H1 (cell line): ENCODE data around the gene ZNF133. TPM values are rescaled to one million over a fixed set of nuclear protein-coding genes. Genes with fewer than 3 reads are reported as not detected.

Experiments
- CTCF ChIA-PET: fragments of 300-600 bp; sonication (Branson Sonifier 250); formaldehyde crosslinking; loops from one replicate; lab custom pipeline; 2021; ENCODE audit not compliant: partially characterized antibody; lab: Charles Lee
- POLR2A ChIA-PET: fragments of 300-600 bp; sonication (Branson Sonifier 250); formaldehyde crosslinking; loops from one replicate; lab custom pipeline; 2021; ENCODE audit warnings: inconsistent platforms; ENCODE audit not compliant: partially characterized antibody; lab: Charles Lee
- DNase-seq, 2 experiments: peaks; one replicate each; pipeline versions ENCODE4 v3.0.0 to v3.0.0-alpha.2; 2010 to 2022; ENCODE audit warnings: low spot score in 2 of 2, low read depth in 1 of 2, mixed read lengths in 1 of 2
- FAIRE-seq: peaks from 2 replicates; lab custom pipeline; 2011; peaks lifted over from hg19 to GRCh38; lab: Jason Lieb, UNC
- H2AFZ ChIP-seq: 2 replicates; pipeline ENCODE4 v1.8.1; 2012; ENCODE audit warnings: low read length, inconsistent platforms
- H2AK5ac ChIP-seq: 2 replicates; pipeline ENCODE4 v1.6.1; 2013; ENCODE audit warnings: low read depth, low read length
- H2BK120ac ChIP-seq: replicated peaks from 2 replicates; pipeline ENCODE3; 2013; ENCODE audit warnings: low read depth, low read length, inconsistent platforms
- H2BK12ac ChIP-seq: 2 replicates; pipeline ENCODE4 v1.6.1; 2013; ENCODE audit warnings: low read depth, low read length
- H2BK15ac ChIP-seq: 2 replicates; pipeline ENCODE4 v1.6.1; 2013; ENCODE audit warnings: low read length
- H2BK20ac ChIP-seq: 2 replicates; pipeline ENCODE4 v1.6.1; 2013; ENCODE audit warnings: low read length
- H2BK5ac ChIP-seq: 2 replicates; pipeline ENCODE4 v1.6.1; 2013; ENCODE audit warnings: low read depth, low read length
- H3K14ac ChIP-seq: 2 replicates; pipeline ENCODE4 v1.6.1; 2013; ENCODE audit warnings: inconsistent platforms; ENCODE audit not compliant: insufficient read length
- H3K18ac ChIP-seq: 2 replicates; pipeline ENCODE4 v1.6.1; 2013; ENCODE audit warnings: low read length; ENCODE audit errors: extremely low read depth
- H3K23ac ChIP-seq: 2 replicates; pipeline ENCODE4 v1.6.1; 2013; ENCODE audit warnings: inconsistent platforms; ENCODE audit not compliant: insufficient read length
- H3K23me2 ChIP-seq: 2 replicates; pipeline ENCODE4 v1.6.1; 2013; ENCODE audit warnings: low read depth, low read length
- H3K27ac ChIP-seq: 2 replicates; pipeline ENCODE4 v1.6.1; 2011; ENCODE audit warnings: low read depth, low read length, inconsistent platforms
- H3K27me3 ChIP-seq, 4 experiments: replicated peaks in 1 of 4; 1 replicate in 1 of 4; 2 replicates in 3 of 4; pipeline versions ENCODE4 v1.6.1 to v1.8.1; 2011 to 2013; ENCODE audit warnings: low read length in 3 of 4, mild to moderate bottlenecking in 3 of 4, inconsistent platforms in 2 of 4, mixed read lengths in 2 of 4, moderate library complexity in 1 of 4; ENCODE audit not compliant: control insufficient read depth in 3 of 4, insufficient read depth in 3 of 4; ENCODE audit errors: extremely low read depth in 1 of 4
- H3K36me3 ChIP-seq, 4 experiments: 2 replicates each; pipeline versions ENCODE4 v1.6.1 to v1.8.1; 2011 to 2013; ENCODE audit warnings: mild to moderate bottlenecking in 4 of 4, low read length in 3 of 4, moderate library complexity in 2 of 4, control low read depth in 1 of 4, inconsistent platforms in 1 of 4; ENCODE audit not compliant: insufficient read depth in 4 of 4, control insufficient read depth in 2 of 4
- H3K4ac ChIP-seq: replicated peaks from 2 replicates; pipeline ENCODE3; 2013; ENCODE audit warnings: low read length, low read depth, mixed read lengths, inconsistent platforms; ENCODE audit not compliant: insufficient read length
- H3K4me1 ChIP-seq, 4 experiments: replicated peaks in 1 of 4; 1 replicate in 1 of 4; 2 replicates in 3 of 4; pipeline versions ENCODE4 v1.6.1 to v1.8.1; 2011 to 2013; ENCODE audit warnings: low read length in 3 of 4, inconsistent platforms in 2 of 4, mixed read lengths in 1 of 4; ENCODE audit not compliant: insufficient read depth in 4 of 4, control insufficient read depth in 3 of 4
- H3K4me2 ChIP-seq, 2 experiments: 2 replicates each; pipeline versions ENCODE4 v1.6.1 to v1.8.1; 2011 to 2013; ENCODE audit warnings: low read depth in 2 of 2, low read length in 2 of 2, control low read depth in 1 of 2, inconsistent platforms in 1 of 2, mild to moderate bottlenecking in 1 of 2; ENCODE audit not compliant: insufficient read depth in 1 of 2
- H3K4me3 ChIP-seq, 4 experiments: fragments of 200-600, 300-600 bp in 1 of 4; sonication (generic), shearing (Covaris generic), sonication (Bioruptor Twin) in 1 of 4; 2 replicates each; pipeline versions ENCODE4 v1.5.1 to v1.8.1; 2011 to 2016; ENCODE audit warnings: low read length in 4 of 4, low read depth in 3 of 4, control low read depth in 2 of 4, inconsistent platforms in 2 of 4, mild to moderate bottlenecking in 2 of 4, mixed read lengths in 1 of 4, moderate library complexity in 1 of 4; ENCODE audit not compliant: insufficient read depth in 2 of 4; ENCODE audit errors: extremely low read depth in 1 of 4
- H3K56ac ChIP-seq: replicated peaks from 2 replicates; pipeline ENCODE3; 2013; ENCODE audit warnings: low read depth, mild to moderate bottlenecking, mixed read lengths, low read length, inconsistent platforms; ENCODE audit not compliant: insufficient read length
- H3K79me1 ChIP-seq: 2 replicates; pipeline ENCODE4 v1.6.1; 2013; ENCODE audit warnings: low read depth, low read length, control low read depth
- H3K79me2 ChIP-seq, 2 experiments: 2 replicates each; pipeline versions ENCODE4 v1.6.1 to v1.8.1; 2012 to 2013; ENCODE audit warnings: low read length in 2 of 2, mild to moderate bottlenecking in 2 of 2, inconsistent platforms in 1 of 2; ENCODE audit not compliant: insufficient read depth in 2 of 2, control insufficient read depth in 1 of 2
- H3K9ac ChIP-seq, 4 experiments: replicated peaks in 1 of 4; 1 replicate in 1 of 4; 2 replicates in 3 of 4; pipeline versions ENCODE4 v1.6.1 to v1.8.1; 2011 to 2013; ENCODE audit warnings: low read depth in 3 of 4, low read length in 3 of 4, control low read depth in 2 of 4, mild to moderate bottlenecking in 2 of 4, moderate library complexity in 2 of 4, inconsistent platforms in 1 of 4; ENCODE audit errors: extremely low read depth in 1 of 4
- H3K9me3 ChIP-seq, 2 experiments: 2 replicates each; pipeline versions ENCODE4 v1.6.1 to v1.8.1; 2012 to 2013; ENCODE audit warnings: mild to moderate bottlenecking in 2 of 2, moderate library complexity in 2 of 2, control low read depth in 1 of 2, inconsistent platforms in 1 of 2, low read depth in 1 of 2, low read length in 1 of 2, mixed read lengths in 1 of 2; ENCODE audit not compliant: insufficient read depth in 2 of 2
- H4K20me1 ChIP-seq, 2 experiments: replicated peaks in 1 of 2; 2 replicates each; pipeline versions ENCODE3 to v1.8.1; 2011 to 2013; ENCODE audit warnings: inconsistent platforms in 2 of 2, low read length in 2 of 2, mild to moderate bottlenecking in 1 of 2; ENCODE audit not compliant: insufficient read depth in 2 of 2, control insufficient read depth in 1 of 2
- H4K5ac ChIP-seq: 2 replicates; pipeline ENCODE4 v1.6.1; 2013; ENCODE audit warnings: low read length, low read depth, mixed read lengths, inconsistent platforms; ENCODE audit not compliant: insufficient read length
- H4K8ac ChIP-seq: 2 replicates; pipeline ENCODE4 v1.8.0; 2013; ENCODE audit warnings: mild to moderate bottlenecking, moderate library complexity, low read length, inconsistent platforms; ENCODE audit not compliant: insufficient read depth; ENCODE audit errors: extremely low read depth
- H4K91ac ChIP-seq: replicated peaks from 2 replicates; pipeline ENCODE3; 2013; ENCODE audit warnings: low read length, mixed read lengths, inconsistent platforms; ENCODE audit not compliant: insufficient read length
- CHD2 ChIP-seq: IDR thresholded peaks from 2 replicates; pipeline ENCODE4 v1.6.1; 2012; ENCODE audit warnings: low read length, improper control_type of control experiment
- POLR2AphosphoS5 ChIP-seq: IDR thresholded peaks from 2 replicates; pipeline ENCODE4 v1.6.1; 2011; ENCODE audit warnings: low read depth, low read length
- WGBS, 2 experiments: shearing (Covaris generic) in 1 of 2; methylation state at CpG; one replicate each; pipeline versions ENCODE4 v1.1.6 to v1.1.7; 2013 to 2015; ENCODE audit warnings: low lambda C conversion rate in 2 of 2, mixed read lengths in 2 of 2, inconsistent platforms in 1 of 2, low coverage in 1 of 2, missing lambda C conversion rate in 1 of 2; ENCODE audit not compliant: insufficient replicate concordance in 2 of 2, insufficient coverage in 1 of 2, insufficient read length in 1 of 2; ENCODE audit errors: extremely low coverage in 1 of 2, missing lambda C conversion rate in 1 of 2; 5-methylcytosine and 5-hydroxymethylcytosine counted together
- polyA plus RNA-seq, 7 experiments: library from polyadenylated mRNA; depleted of rRNA in 3 of 7; stranded (reverse) in 5 of 7; unstranded in 2 of 7; fragments of >200 nt in 5 of 7; fragments of 200-250 nt in 2 of 7; gene quantifications; 1 replicate in 5 of 7; 2 replicates in 1 of 7; 4 replicates in 1 of 7; pipeline versions ENCODE4 v1.2.1 to v1.2.3, GENCODE V29; 2011 to 2013; ENCODE audit warnings: missing spikeins in 2 of 7, mixed read lengths in 2 of 7
- small RNA-seq: library from polyadenylated mRNA; stranded (forward); fragments of <200 nt; extraction: miRNeasy Mini kit (QIAGEN cat#:217004); gene quantifications from one replicate; pipeline ENCODE3, GENCODE V24; 2013; ENCODE audit not compliant: insufficient read depth
- total RNA-seq: library from RNA; stranded (reverse); fragmentation: NEBNext Ultra II Directional; extraction: Animal tissue kit (Norgen Biotek cat#: 25700); gene quantifications from 2 replicates; pipeline ENCODE4 v1.2.1, GENCODE V29; 2021

Gene ZNF133
- total and polyA plus RNA-seq, 2 of the 8 experiments (the other 6 are each of a cell fraction or from before 2014, with no cell fraction given), result 12.1 to 15.8 TPM

DNA sequence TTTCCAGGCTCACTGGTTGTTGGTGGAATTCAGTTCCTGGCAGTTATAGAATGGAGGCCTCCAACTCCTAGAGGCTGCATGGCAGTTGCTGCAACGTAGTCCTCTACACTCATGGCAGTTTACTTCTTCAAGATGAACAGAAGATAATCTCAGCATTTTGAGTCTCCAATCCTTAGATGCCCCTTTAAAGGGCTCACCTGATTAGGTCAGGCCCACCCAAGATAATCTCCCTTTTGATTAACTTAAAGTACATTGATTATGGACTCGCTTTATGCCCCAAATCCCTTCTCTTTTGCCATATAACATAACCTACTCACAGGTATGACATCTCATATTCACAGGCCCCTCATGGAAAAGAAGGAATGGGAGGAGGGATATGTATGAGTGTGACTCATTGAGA lies 76.4 kb downstream of the ZNF133 start:
- TF ChIP-seq CHD2 (no peak), POLR2AphosphoS5 (no peak)
- no peak overlapping the region for H3K14ac ChIP-seq
- H3K4me3 ChIP-seq, result no peak overlapping the region
- H3K18ac ChIP-seq, result no peak overlapping the region
- POLR2A ChIA-PET, result no interaction called here
- H2AFZ ChIP-seq, result no peak overlapping the region
- no peak overlapping the region for H3K4me2 ChIP-seq
- no peak overlapping the region for H2BK5ac ChIP-seq
- H3K56ac ChIP-seq, result no peak overlapping the region
- CTCF ChIA-PET, result interaction anchor here (0.8 kb wide), 1 partner anchor 19 kb away, joined by 3 read pairs; no protein-coding TSS in a partner anchor
- DNase-seq (no peak), FAIRE-seq (no peak)
- H2BK20ac ChIP-seq, result no peak overlapping the region
- H3K23me2 ChIP-seq, result no peaks in the 10 kb centered on the region
- no peak overlapping the region for H4K91ac ChIP-seq
- no peaks in the 10 kb centered on the region for H3K36me3 ChIP-seq
- H4K8ac ChIP-seq, result no peak overlapping the region
- H4K5ac ChIP-seq, result no peak overlapping the region
- H3K4ac ChIP-seq, result no peak overlapping the region
- no peaks in the 10 kb centered on the region for H3K9me3 ChIP-seq
- no peak overlapping the region for H3K23ac ChIP-seq
- H2BK120ac ChIP-seq, result no peak overlapping the region
- no peak overlapping the region for H3K9ac ChIP-seq
- no peaks in the 10 kb centered on the region for H3K79me2 ChIP-seq
- H3K27ac ChIP-seq, result no peak overlapping the region
- H3K79me1 ChIP-seq, result no peaks in the 10 kb centered on the region
- no peak overlapping the region for H2AK5ac ChIP-seq
- no peak overlapping the region for H2BK12ac ChIP-seq
- no peaks in the 10 kb centered on the region for H4K20me1 ChIP-seq
- no peaks in the 10 kb centered on the region for H3K4me1 ChIP-seq
- H3K27me3 ChIP-seq, result no peaks in the 10 kb centered on the region
- WGBS, 2 experiments, result 86% methylated on average over 2 of the region's 2 CpGs; no CpG with 5 or more reads in 1 of the 2 experiments
- no peak overlapping the region for H2BK15ac ChIP-seq

Small RNAs within 50 kb of the gene (small RNA-seq; reads per million reads assigned to genes)
- gene RN7SL14P (not detected), gene RNU2-56P (not detected)

Other genes with a start within 250 kb of the ZNF133 start
- gene OVOL2, start 230.6 kb upstream of the ZNF133 start, total RNA-seq, result 11.4 TPM in 2 replicates
- gene OVOL2, start 230.6 kb upstream of the ZNF133 start, polyA plus RNA-seq (2011; rRNA removed), result 11.0 and 15.1 TPM in 2 replicates
- 25.9 and 29.3 TPM in 2 replicates for gene KAT14, start 150.7 kb upstream of the ZNF133 start, total RNA-seq
- gene KAT14, start 150.7 kb upstream of the ZNF133 start, polyA plus RNA-seq (2011; rRNA removed), result 12.1 and 17.3 TPM in 2 replicates
- gene PET117, start 150.7 kb upstream of the ZNF133 start, total RNA-seq, result 23.8 and 26.5 TPM in 2 replicates
- 6.5 and 9.1 TPM in 2 replicates for gene PET117, start 150.7 kb upstream of the ZNF133 start, polyA plus RNA-seq (2011; rRNA removed)
- 9.7 and 9.9 TPM in 2 replicates for gene DZANK1, start 178.5 kb downstream of the ZNF133 start, total RNA-seq
- gene DZANK1, start 178.5 kb downstream of the ZNF133 start, polyA plus RNA-seq (2011; rRNA removed), result 4.9 and 8.0 TPM in 2 replicates
- gene POLR3F, start 178.9 kb downstream of the ZNF133 start, total RNA-seq, result 12.6 and 14.0 TPM in 2 replicates
- 2.8 and 5.7 TPM in 2 replicates for gene POLR3F, start 178.9 kb downstream of the ZNF133 start, polyA plus RNA-seq (2011; rRNA removed)
- 13.5 and 15.1 TPM in 2 replicates for gene RBBP9, start 208.7 kb downstream of the ZNF133 start, total RNA-seq
- 5.7 and 9.5 TPM in 2 replicates for gene RBBP9, start 208.7 kb downstream of the ZNF133 start, polyA plus RNA-seq (2011; rRNA removed)
- gene SEC23B, start 219.4 kb downstream of the ZNF133 start, total RNA-seq, result 61.2 and 62.8 TPM in 2 replicates
- gene SEC23B, start 219.4 kb downstream of the ZNF133 start, polyA plus RNA-seq (2011; rRNA removed), result 49.6 and 53.3 TPM in 2 replicates